DOHH2 (cell line): ENCODE results near the gene EVC2.

ENCODE experiments used
- H3F3A ChIP-seq: fragments of 200-600 bp; sonication (generic), shearing (Covaris generic); 2 replicates; pipeline ENCODE4 v1.6.0; 2016; ENCODE audit warnings: antibody characterized with exemption, mild to moderate bottlenecking; ENCODE audit not compliant: control insufficient read depth, insufficient read depth
- H3K27ac ChIP-seq: fragments of 200-600 bp; sonication (generic); 2 replicates; pipeline ENCODE4 v1.5.1; 2014; ENCODE audit warnings: low read depth, mild to moderate bottlenecking, low read length, moderate library complexity
- H3K27me3 ChIP-seq: fragments of 200-600 bp; sonication (generic); 2 replicates; pipeline ENCODE4 v1.6.1; 2014; ENCODE audit warnings: mild to moderate bottlenecking, low read length, mixed read lengths; ENCODE audit not compliant: control insufficient read depth
- H3K36me3 ChIP-seq: fragments of 200-600 bp; sonication (generic); 2 replicates; pipeline ENCODE4 v1.6.1; 2014; ENCODE audit warnings: mild to moderate bottlenecking, low read length, moderate library complexity, mixed read lengths; ENCODE audit not compliant: control insufficient read depth
- H3K4me1 ChIP-seq: fragments of 200-600 bp; sonication (generic); 2 replicates; pipeline ENCODE4 v1.6.1; 2014; ENCODE audit warnings: mild to moderate bottlenecking, low read length, mixed read lengths; ENCODE audit not compliant: control insufficient read depth
- H3K4me2 ChIP-seq: fragments of 200-600 bp; sonication (generic); 2 replicates; pipeline ENCODE4 v1.6.0; 2014; ENCODE audit warnings: mild to moderate bottlenecking, low read length, moderate library complexity
- H3K4me3 ChIP-seq: fragments of 200-600 bp; sonication (generic); 2 replicates; pipeline ENCODE4 v1.5.1; 2014; ENCODE audit warnings: mild to moderate bottlenecking, low read length, mixed read lengths
- H3K79me2 ChIP-seq: fragments of 200-600 bp; sonication (generic); 2 replicates; pipeline ENCODE4 v1.6.1; 2014; ENCODE audit warnings: mild to moderate bottlenecking, low read length, mixed read lengths; ENCODE audit not compliant: control insufficient read depth
- H3K9me2 ChIP-seq: fragments of 200-600 bp; sonication (generic); replicated peaks from 2 replicates; pipeline ENCODE4 v1.6.1; 2014; ENCODE audit warnings: mild to moderate bottlenecking, low read length, mixed read lengths; ENCODE audit not compliant: control insufficient read depth
- H3K9me3 ChIP-seq: fragments of 200-600 bp; sonication (generic); 2 replicates; pipeline ENCODE4 v1.6.1; 2014; ENCODE audit warnings: antibody characterized with exemption, low read length, mixed read lengths; ENCODE audit not compliant: control insufficient read depth, insufficient read depth
- H4K20me1 ChIP-seq: fragments of 200-600 bp; sonication (generic); 2 replicates; pipeline ENCODE4 v1.6.0; 2014; ENCODE audit warnings: low read depth, mild to moderate bottlenecking, antibody characterized with exemption, low read length, moderate library complexity; ENCODE audit not compliant: control insufficient read depth, insufficient read depth
- EZH2phosphoT487 ChIP-seq: fragments of 200-600 bp; sonication (generic); IDR thresholded peaks from 2 replicates; pipeline ENCODE4 v1.6.1; 2017; ENCODE audit warnings: borderline replicate concordance, mild to moderate bottlenecking, antibody characterized with exemption, low read length, moderate library complexity, mixed read lengths
- TF ChIP-seq, protein P1 (sequence below): fragments of 200-600 bp; sonication (generic); IDR thresholded peaks from one replicate; pipeline ENCODE4 v1.5.1; 2014; ENCODE audit warnings: antibody characterized with exemption, mild to moderate bottlenecking, low read depth, low read length; ENCODE audit not compliant: poor library complexity, severe bottlenecking

The EVC2 gene

DNA sequence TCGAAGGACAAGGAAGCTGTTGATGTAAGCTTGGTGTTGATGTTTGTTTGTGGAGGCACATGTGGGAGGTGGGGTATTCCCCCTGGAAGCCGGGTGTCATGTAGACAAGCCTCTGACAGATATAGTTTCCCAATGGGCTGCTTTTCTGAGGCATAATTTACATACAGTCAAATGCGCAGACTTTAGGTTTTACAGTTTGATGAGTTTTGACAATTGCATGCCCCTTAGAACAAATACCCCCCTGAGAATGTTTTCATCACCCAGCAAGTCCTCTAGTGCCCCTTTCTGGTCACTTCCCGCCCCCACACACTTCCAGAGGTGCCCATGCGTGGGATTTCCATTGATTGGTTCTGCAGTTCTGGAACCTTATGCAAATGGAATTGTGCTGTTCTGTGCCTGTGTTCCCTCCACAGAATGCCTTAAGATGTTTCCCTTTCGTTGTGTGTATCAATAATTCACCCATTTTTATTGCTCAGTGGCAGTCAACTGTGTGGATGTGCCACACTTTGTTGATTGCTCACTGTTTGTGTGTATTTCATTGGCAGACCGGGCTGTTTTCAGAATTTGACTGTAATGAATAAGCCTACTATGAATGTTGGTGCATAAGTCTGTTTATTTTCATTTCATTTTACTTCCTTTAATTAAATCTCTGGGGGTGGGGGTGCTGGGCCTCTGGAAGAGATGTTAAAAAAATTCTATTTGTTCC lies 11.1 kb upstream of the EVC2 start:
- Histone ChIP-seq H3K79me2 (no peaks in the 10 kb centered on the region), H3K27me3 (no peaks in the 10 kb centered on the region), H3K4me2 (no peak overlapping the region), H3K36me3 (no peaks in the 10 kb centered on the region), H3K9me3 (peaks cover 3% of the 10 kb centered on the region; the same call in 1 of the 2 replicates), H3K4me3 (no peak overlapping the region), H3F3A (no peaks in the 10 kb centered on the region), H3K4me1 (no peaks in the 10 kb centered on the region), H3K27ac (no peak overlapping the region), H4K20me1 (no peaks in the 10 kb centered on the region), H3K9me2 (no peaks in the 10 kb centered on the region)
- no peak for TF ChIP-seq EZH2phosphoT487
- TF ChIP-seq, protein P1, sequence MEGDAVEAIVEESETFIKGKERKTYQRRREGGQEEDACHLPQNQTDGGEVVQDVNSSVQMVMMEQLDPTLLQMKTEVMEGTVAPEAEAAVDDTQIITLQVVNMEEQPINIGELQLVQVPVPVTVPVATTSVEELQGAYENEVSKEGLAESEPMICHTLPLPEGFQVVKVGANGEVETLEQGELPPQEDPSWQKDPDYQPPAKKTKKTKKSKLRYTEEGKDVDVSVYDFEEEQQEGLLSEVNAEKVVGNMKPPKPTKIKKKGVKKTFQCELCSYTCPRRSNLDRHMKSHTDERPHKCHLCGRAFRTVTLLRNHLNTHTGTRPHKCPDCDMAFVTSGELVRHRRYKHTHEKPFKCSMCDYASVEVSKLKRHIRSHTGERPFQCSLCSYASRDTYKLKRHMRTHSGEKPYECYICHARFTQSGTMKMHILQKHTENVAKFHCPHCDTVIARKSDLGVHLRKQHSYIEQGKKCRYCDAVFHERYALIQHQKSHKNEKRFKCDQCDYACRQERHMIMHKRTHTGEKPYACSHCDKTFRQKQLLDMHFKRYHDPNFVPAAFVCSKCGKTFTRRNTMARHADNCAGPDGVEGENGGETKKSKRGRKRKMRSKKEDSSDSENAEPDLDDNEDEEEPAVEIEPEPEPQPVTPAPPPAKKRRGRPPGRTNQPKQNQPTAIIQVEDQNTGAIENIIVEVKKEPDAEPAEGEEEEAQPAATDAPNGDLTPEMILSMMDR, result no peak

DNA sequence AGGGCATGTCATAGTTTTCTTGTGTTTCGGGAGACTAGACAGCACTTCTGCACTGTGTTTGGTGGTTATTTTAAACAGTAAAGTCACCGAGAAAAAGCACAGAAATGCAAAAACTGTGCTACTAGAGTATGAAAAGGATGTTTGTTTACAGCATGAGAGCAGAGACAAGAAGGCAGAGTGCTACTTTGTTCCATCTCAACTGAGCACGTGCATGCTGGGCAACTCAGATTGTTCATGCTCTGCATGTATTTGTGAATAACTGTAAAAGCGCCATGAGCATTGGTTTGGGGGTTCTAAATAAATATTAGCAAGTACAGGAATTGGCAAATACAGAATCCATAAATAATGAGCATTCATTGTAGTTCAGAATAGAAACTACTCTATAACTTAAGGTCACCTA lies 10.1 kb upstream of the EVC2 start:
- TF ChIP-seq, protein P1, result no peak
- TF ChIP-seq EZH2phosphoT487, result no peak
- H3K9me2 ChIP-seq, result no peaks in the 10 kb centered on the region
- no peaks in the 10 kb centered on the region for H4K20me1 ChIP-seq
- H3K4me2 ChIP-seq, result no peak overlapping the region
- H3K27ac ChIP-seq, result no peak overlapping the region
- H3K9me3 ChIP-seq, result peaks cover 3% of the 10 kb centered on the region; the same call in 1 of the 2 replicates
- H3F3A ChIP-seq, result no peaks in the 10 kb centered on the region
- no peak overlapping the region for H3K4me3 ChIP-seq
- H3K4me1 ChIP-seq, result no peaks in the 10 kb centered on the region
- no peaks in the 10 kb centered on the region for H3K36me3 ChIP-seq
- no peaks in the 10 kb centered on the region for H3K79me2 ChIP-seq
- H3K27me3 ChIP-seq, result no peaks in the 10 kb centered on the region

DNA sequence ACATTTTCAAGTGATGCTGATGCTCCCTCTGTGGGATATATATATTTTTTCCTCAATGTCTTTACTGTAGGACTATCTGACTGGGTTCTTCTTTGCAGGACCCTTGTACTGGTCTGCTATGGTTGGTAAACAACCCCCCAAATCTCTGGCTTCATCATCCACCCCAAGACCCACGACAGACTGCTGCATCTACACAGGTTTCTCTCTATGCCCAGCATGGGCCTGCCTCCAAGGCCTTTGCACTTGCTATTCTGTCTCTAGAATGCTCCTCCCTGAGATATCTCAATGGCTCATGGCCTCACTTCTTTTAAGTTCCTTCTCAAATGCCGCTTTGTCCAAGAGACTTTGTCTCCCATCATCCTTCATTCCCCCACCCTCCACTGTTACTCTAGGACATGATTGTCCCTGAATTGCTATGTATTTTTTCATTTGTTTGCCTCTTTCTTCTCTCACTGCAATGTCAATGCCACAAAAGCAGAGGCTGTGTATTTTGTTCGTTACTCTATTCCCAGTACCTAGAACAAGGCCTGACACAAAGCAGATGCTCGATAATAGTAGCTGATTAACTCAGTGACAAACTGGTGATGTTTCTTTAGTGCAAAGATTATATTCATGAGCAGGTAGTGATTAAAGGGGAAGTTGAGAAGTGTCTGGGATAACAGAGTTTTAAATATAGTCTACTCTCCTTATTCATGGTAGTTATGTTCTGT lies 9.2 kb upstream of the EVC2 start:
- Histone ChIP-seq H3K36me3 (no peaks in the 10 kb centered on the region), H3K9me3 (peaks cover 3% of the 10 kb centered on the region; the same call in 1 of the 2 replicates), H3K9me2 (no peaks in the 10 kb centered on the region), H4K20me1 (no peaks in the 10 kb centered on the region), H3K4me2 (no peak overlapping the region), H3K4me1 (no peaks in the 10 kb centered on the region), H3F3A (no peaks in the 10 kb centered on the region), H3K27me3 (no peaks in the 10 kb centered on the region), H3K27ac (no peak overlapping the region), H3K79me2 (no peaks in the 10 kb centered on the region), H3K4me3 (no peak overlapping the region)
- TF ChIP-seq, protein P1, result no peak
- TF ChIP-seq EZH2phosphoT487, result no peak
